Rectal smooth muscle tissue (tissue), 1 donor: ENCODE results near the gene SAP30BP.
A peak's percentile ranks its signal among the peaks of the same experiment; 100 is the strongest.

Source experiments
- H3K27ac ChIP-seq: one replicate; pipeline ENCODE4 v1.7.0; 2013; ENCODE audit warnings: low read depth, low read length, inconsistent platforms
- H3K27me3 ChIP-seq: one replicate; pipeline ENCODE4 v1.7.0; 2013; ENCODE audit warnings: low read length; ENCODE audit not compliant: control insufficient read depth, insufficient read depth
- H3K36me3 ChIP-seq: one replicate; pipeline ENCODE4 v1.7.0; 2013; ENCODE audit warnings: low read length; ENCODE audit not compliant: control insufficient read depth, insufficient read depth
- H3K4me1 ChIP-seq: one replicate; pipeline ENCODE4 v1.7.0; 2013; ENCODE audit warnings: low read length; ENCODE audit not compliant: control insufficient read depth, insufficient read depth
- H3K4me3 ChIP-seq: one replicate; pipeline ENCODE4 v1.7.0; 2013; ENCODE audit warnings: low read length
- H3K9ac ChIP-seq: one replicate; pipeline ENCODE4 v1.7.0; 2013; ENCODE audit warnings: low read length

The SAP30BP gene

GRCh38 chr17:75749545-75750389, 82.6 kb downstream of the SAP30BP start:
- peaks cover 27% of the 10 kb centered on the region for H3K36me3 ChIP-seq
- H3K27ac ChIP-seq: no peak overlapping the region
- H3K4me1 ChIP-seq: peaks cover 12% of the 10 kb centered on the region
- peak overlapping the region; percentile 45 for H3K4me3 ChIP-seq
- H3K27me3 ChIP-seq: no peaks in the 10 kb centered on the region
- H3K9ac ChIP-seq: no peak overlapping the region

GRCh38 chr17:75750661-75751423, 83.7 kb downstream of the SAP30BP start:
- H3K9ac ChIP-seq: no peak overlapping the region
- H3K4me3 ChIP-seq: no peak overlapping the region
- H3K27ac ChIP-seq: no peak overlapping the region
- peaks cover 28% of the 10 kb centered on the region for H3K36me3 ChIP-seq
- H3K27me3 ChIP-seq: no peaks in the 10 kb centered on the region
- H3K4me1 ChIP-seq: peaks cover 12% of the 10 kb centered on the region

- Histone ChIP-seq H3K27ac (no peak overlapping the region), H3K27me3 (no peaks in the 10 kb centered on the region), H3K4me3 (no peak overlapping the region), H3K4me1 (peaks cover 12% of the 10 kb centered on the region), H3K9ac (no peak overlapping the region), H3K36me3 (peaks cover 30% of the 10 kb centered on the region)
These were observed 84.7 kb downstream of the SAP30BP start for GRCh38 chr17:75751676-75752404.

GRCh38 chr17:75752405-75752709, 85.2 kb downstream of the SAP30BP start:
- peaks cover 12% of the 10 kb centered on the region for H3K4me1 ChIP-seq
- no peak overlapping the region for H3K4me3 ChIP-seq
- H3K36me3 ChIP-seq: peaks cover 30% of the 10 kb centered on the region

GRCh38 chr17:75752802-75753513, 85.8 kb downstream of the SAP30BP start:
- Histone ChIP-seq H3K4me3 (peak overlapping the region; percentile 61), H3K27me3 (no peaks in the 10 kb centered on the region), H3K36me3 (peaks cover 35% of the 10 kb centered on the region), H3K9ac (no peak overlapping the region), H3K27ac (no peak overlapping the region), H3K4me1 (peaks cover 9% of the 10 kb centered on the region)

More at GRCh38 chr17:75752405-75752709, 85.2 kb downstream of the SAP30BP start:
- Histone ChIP-seq H3K9ac (no peak overlapping the region), H3K27me3 (no peaks in the 10 kb centered on the region), H3K27ac (no peak overlapping the region)

GRCh38 chr17:75753514-75754377, 86.6 kb downstream of the SAP30BP start:
- Histone ChIP-seq H3K9ac (no peak overlapping the region), H3K36me3 (peaks cover 34% of the 10 kb centered on the region), H3K27me3 (no peaks in the 10 kb centered on the region), H3K4me1 (peaks cover 9% of the 10 kb centered on the region), H3K4me3 (peak overlapping the region; percentile 61), H3K27ac (peak overlapping the region; percentile 45)

GRCh38 chr17:75754378-75755204, 87.5 kb downstream of the SAP30BP start:
- Histone ChIP-seq H3K4me1 (peaks cover 9% of the 10 kb centered on the region), H3K9ac (no peak overlapping the region), H3K27me3 (no peaks in the 10 kb centered on the region), H3K27ac (peak overlapping the region; percentile 45), H3K4me3 (peak overlapping the region; percentile 33), H3K36me3 (peaks cover 26% of the 10 kb centered on the region)

- Histone ChIP-seq H3K36me3 (peaks cover 24% of the 10 kb centered on the region), H3K27ac (no peak overlapping the region), H3K4me1 (peaks cover 9% of the 10 kb centered on the region), H3K27me3 (no peaks in the 10 kb centered on the region), H3K9ac (no peak overlapping the region), H3K4me3 (no peak overlapping the region)
These were observed 88.2 kb downstream of the SAP30BP start for GRCh38 chr17:75755205-75755901.

- H3K4me1 ChIP-seq: peaks cover 9% of the 10 kb centered on the region
- no peak overlapping the region for H3K4me3 ChIP-seq
- H3K9ac ChIP-seq: no peak overlapping the region
- H3K27ac ChIP-seq: no peak overlapping the region
- H3K36me3 ChIP-seq: peaks cover 18% of the 10 kb centered on the region
- no peaks in the 10 kb centered on the region for H3K27me3 ChIP-seq
These were observed 88.9 kb downstream of the SAP30BP start for GRCh38 chr17:75755990-75756389.

GRCh38 chr17:75756451-75757085, 89.4 kb downstream of the SAP30BP start:
- H3K27ac ChIP-seq: no peak overlapping the region
- no peak overlapping the region for H3K9ac ChIP-seq
- peaks cover 17% of the 10 kb centered on the region for H3K36me3 ChIP-seq
- peaks cover 9% of the 10 kb centered on the region for H3K4me1 ChIP-seq
- no peak overlapping the region for H3K4me3 ChIP-seq
- no peaks in the 10 kb centered on the region for H3K27me3 ChIP-seq
